B cell (primary cell): ENCODE results near the gene TRPV6. TPM values are rescaled to one million over a fixed set of nuclear protein-coding genes. Genes with fewer than 3 reads are reported as not detected.

Experiments
- ATAC-seq: fragments of 200-7000 bp; cut with Tn5 transposase; one replicate; pipeline ENCODE4 v1.10.0; 2021; ENCODE audit warnings: low read depth, mild to moderate bottlenecking, moderate number of reproducible peaks, moderate library complexity
- CTCF ChIA-PET: fragments of 350-600 bp; sonication (Branson Sonifier 250); formaldehyde crosslinking; loops from one replicate; lab custom pipeline; 2021; ENCODE audit warnings: antibody characterized with exemption, inconsistent platforms; lab: Charles Lee
- POLR2A ChIA-PET: fragments of 350-600 bp; sonication (Branson Sonifier 250); formaldehyde crosslinking; loops from one replicate; lab custom pipeline; 2021; ENCODE audit warnings: antibody characterized with exemption; lab: Charles Lee
- DNase-seq: peaks from one replicate; pipeline ENCODE4 v3.0.0; 2013
- H2AFZ ChIP-seq: 2 replicates; pipeline ENCODE4 v1.6.1; 2012; ENCODE audit warnings: mild to moderate bottlenecking, low read depth, low read length; ENCODE audit not compliant: insufficient read depth, poor library complexity, severe bottlenecking
- H3K27ac ChIP-seq, 2 donors: 1 replicate in 1 of 2; 2 replicates in 1 of 2; pipeline ENCODE4 v1.5.1; 2012 to 2013; ENCODE audit warnings: low read length in 2 of 2, mild to moderate bottlenecking in 2 of 2, moderate library complexity in 1 of 2
- H3K27me3 ChIP-seq, 4 experiments: fragments of 200-600 bp in 1 of 4; sonication (generic) in 1 of 4; replicated peaks in 1 of 4; 1 replicate in 2 of 4; 2 replicates in 2 of 4; pipeline versions ENCODE4 v1.6.1 to v1.7.0; 2013 to 2016; ENCODE audit warnings: low read length in 3 of 4, mild to moderate bottlenecking in 2 of 4, mixed read lengths in 1 of 4, moderate library complexity in 1 of 4; ENCODE audit not compliant: insufficient read depth in 4 of 4, control insufficient read depth in 3 of 4; ENCODE audit errors: control extremely low read depth in 1 of 4
- H3K36me3 ChIP-seq, 2 experiments: replicated peaks in 1 of 2; 1 replicate in 1 of 2; 2 replicates in 1 of 2; pipeline versions ENCODE4 v1.6.1 to v1.7.1; 2013; ENCODE audit warnings: low read length in 1 of 2; ENCODE audit not compliant: insufficient read depth in 2 of 2, control insufficient read depth in 1 of 2; ENCODE audit errors: control extremely low read depth in 1 of 2, extremely low read depth in 1 of 2
- H3K4me1 ChIP-seq, 2 donors: fragments of 200-600 bp in 1 of 2; sonication (generic) in 1 of 2; 1 replicate in 1 of 2; 2 replicates in 1 of 2; pipeline versions ENCODE4 v1.5.1 to v1.6.1; 2013 to 2017; ENCODE audit warnings: low read length in 2 of 2; ENCODE audit not compliant: control insufficient read depth in 2 of 2, insufficient read depth in 2 of 2
- H3K4me2 ChIP-seq: replicated peaks from 2 replicates; pipeline ENCODE3; 2012; ENCODE audit warnings: mild to moderate bottlenecking, low read depth, low read length; ENCODE audit not compliant: poor library complexity, severe bottlenecking
- H3K4me3 ChIP-seq, 5 experiments: fragments of 200-600 bp in 1 of 5; sonication (generic) in 1 of 5; 1 replicate in 3 of 5; 2 replicates in 2 of 5; pipeline versions ENCODE4 v1.5.1 to v1.7.0; 2011 to 2016; ENCODE audit warnings: low read length in 4 of 5, mild to moderate bottlenecking in 4 of 5, low read depth in 2 of 5, control low read depth in 1 of 5, moderate library complexity in 1 of 5; ENCODE audit not compliant: insufficient read depth in 1 of 5; ENCODE audit errors: control extremely low read depth in 1 of 5, extremely low read depth in 1 of 5
- H3K79me2 ChIP-seq: fragments of 200-600 bp; sonication (generic); one replicate; pipeline ENCODE4 v1.6.0; 2016; ENCODE audit warnings: low read length; ENCODE audit not compliant: control insufficient read depth, insufficient read depth
- H3K9ac ChIP-seq: fragments of 200-600 bp; sonication (generic); 2 replicates; pipeline ENCODE4 v1.6.1; 2017; ENCODE audit warnings: mild to moderate bottlenecking, low read length, moderate library complexity
- H3K9me3 ChIP-seq, 3 donors: one replicate each; pipeline versions ENCODE4 v1.6.1 to v1.7.1; 2013; ENCODE audit warnings: low read length in 2 of 3; ENCODE audit not compliant: control insufficient read depth in 2 of 3, insufficient read depth in 1 of 3; ENCODE audit errors: control extremely low read depth in 1 of 3
- H4K20me1 ChIP-seq: 2 replicates; pipeline ENCODE4 v1.6.0; 2012; ENCODE audit warnings: mild to moderate bottlenecking, low read length; ENCODE audit not compliant: insufficient read depth, control insufficient read depth, poor library complexity, severe bottlenecking
- H3K27ac Mint-ChIP-seq: one replicate; pipeline ENCODE4 v1.8.0; 2021; ENCODE audit warnings: mixed read lengths
- H3K27me3 Mint-ChIP-seq: one replicate; pipeline ENCODE4 v1.8.0; 2021; ENCODE audit warnings: mixed read lengths
- H3K4me1 Mint-ChIP-seq: one replicate; pipeline ENCODE4 v1.8.0; 2021; ENCODE audit warnings: mixed read lengths
- H3K4me3 Mint-ChIP-seq: one replicate; pipeline ENCODE4 v1.8.0; 2021; ENCODE audit warnings: mixed read lengths
- H3K9me3 Mint-ChIP-seq: one replicate; pipeline ENCODE4 v1.8.0; 2022; ENCODE audit warnings: mixed read lengths; ENCODE audit not compliant: insufficient read depth
- CTCF ChIP-seq: fragments of 200-600 bp; IDR thresholded peaks from one replicate; pipeline ENCODE4 v1.8.0; 2022; ENCODE audit warnings: antibody characterized with exemption, mild to moderate bottlenecking
- EZH2 ChIP-seq: IDR thresholded peaks from 2 replicates; pipeline ENCODE4 v1.6.1; 2012; ENCODE audit warnings: borderline replicate concordance, low read depth, mild to moderate bottlenecking, moderate library complexity, low read length; ENCODE audit not compliant: insufficient read depth, poor library complexity, severe bottlenecking
- WGBS: methylation state at CpG from one replicate; pipeline ENCODE4 v1.1.5; 2013; ENCODE audit warnings: missing lambda C conversion rate; ENCODE audit not compliant: insufficient coverage; 5-methylcytosine and 5-hydroxymethylcytosine counted together
- intact Hi-C: fragments of 100-400 bp; cut with micrococcal nuclease; formaldehyde crosslinking; loops from one replicate; pipeline ENCODE4 v1.10.0; 2022
- polyA plus RNA-seq: library from polyadenylated mRNA; depleted of rRNA; stranded (reverse); fragments of >200 nt; gene quantifications from 2 replicates; pipeline ENCODE4 v1.2.3, GENCODE V29; 2012
- total RNA-seq, 2 donors: library from RNA; stranded (reverse); fragments of 120-200 nt in 1 of 2; gene quantifications; 1 replicate in 1 of 2; 2 replicates in 1 of 2; pipeline versions ENCODE4 v1.2.3 to v1.2.4, GENCODE V29; 2013 to 2022

The TRPV6 gene
- total and polyA plus RNA-seq, 2 donors (not counting 1 experiment from before 2014, with no cell fraction given): not detected

DNA sequence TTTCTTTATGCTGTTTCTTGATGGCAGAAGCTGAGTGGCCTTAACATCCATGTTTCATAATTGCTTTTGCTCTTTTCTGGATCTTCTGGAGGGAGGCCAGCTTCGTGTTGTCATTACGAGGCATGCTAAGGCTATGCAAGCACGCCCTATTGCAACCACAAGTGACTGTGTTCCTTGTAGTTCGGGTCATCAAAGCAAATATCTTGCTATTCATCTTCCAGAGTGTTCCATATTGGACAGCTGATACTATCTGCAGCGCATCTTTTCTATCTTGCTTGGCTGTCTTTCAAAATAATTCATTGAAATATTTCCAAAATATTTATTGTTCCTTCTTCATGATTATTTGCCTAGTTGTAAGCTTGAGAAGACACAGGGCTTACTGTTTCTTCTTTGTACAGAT lies 25.7 kb downstream of the TRPV6 start:
- H3K4me2 ChIP-seq: no peak overlapping the region
- H3K27ac Mint-ChIP-seq: no peak overlapping the region
- no peaks in the 10 kb centered on the region for H3K9me3 ChIP-seq
- no peaks in the 10 kb centered on the region for H3K9me3 Mint-ChIP-seq
- H2AFZ ChIP-seq: no peak overlapping the region
- H3K4me1 Mint-ChIP-seq: peaks cover 22% of the 10 kb centered on the region
- H3K4me3 ChIP-seq: no peak overlapping the region
- no peak overlapping the region for H3K27ac ChIP-seq
- ChIA-PET POLR2A (interaction anchor here (0.6 kb wide), 1 partner anchor 75 kb away, joined by 4 read pairs; no protein-coding TSS in a partner anchor), CTCF (interaction anchor here (0.8 to 1.6 kb wide), 3 partner anchors 8 to 206 kb away, joined by 3 to 5 read pairs (median 3); no protein-coding TSS in a partner anchor)
- no peaks in the 10 kb centered on the region for H3K79me2 ChIP-seq
- WGBS: 94% methylated on average over 4 of the region's 5 CpGs
- H3K4me3 Mint-ChIP-seq: no peak overlapping the region
- H3K36me3 ChIP-seq: peaks cover 3 to 35% of the 10 kb centered on the region in 2 experiments
- H3K27me3 ChIP-seq: no peaks in the 10 kb centered on the region
- no peak for DNase-seq
- no peak for ATAC-seq
- intact Hi-C loops: no loop called here
- H4K20me1 ChIP-seq: peaks cover 5% of the 10 kb centered on the region
- H3K4me1 ChIP-seq: peaks cover 8 to 17% of the 10 kb centered on the region in 2 donors
- no peaks in the 10 kb centered on the region for H3K27me3 Mint-ChIP-seq
- TF ChIP-seq EZH2 (no peak), CTCF (no peak)
- H3K9ac ChIP-seq: no peak overlapping the region

DNA sequence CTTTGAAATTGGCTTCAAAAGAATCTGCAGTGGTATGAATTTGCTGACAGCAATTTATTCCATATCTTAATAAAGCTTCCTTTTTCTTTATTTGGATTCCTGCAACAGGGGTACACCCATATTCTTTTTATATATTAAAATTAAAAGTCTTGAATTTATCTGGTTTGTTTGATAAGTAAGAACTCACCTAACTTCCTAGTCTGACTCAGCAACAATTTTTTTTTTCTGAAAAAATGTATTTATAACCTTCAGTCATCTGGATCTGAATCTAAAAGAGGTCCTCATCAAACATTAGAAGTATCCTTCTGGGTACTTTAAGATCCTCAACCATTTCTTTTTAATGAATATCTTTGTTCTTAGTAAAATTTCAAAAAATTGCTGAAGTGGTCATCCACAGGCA lies 26.1 kb downstream of the TRPV6 start:
- Histone ChIP-seq H3K4me2 (no peak overlapping the region), H4K20me1 (peaks cover 5% of the 10 kb centered on the region), H3K4me3 (no peak overlapping the region), H3K79me2 (no peaks in the 10 kb centered on the region), H3K9me3 (no peaks in the 10 kb centered on the region), H2AFZ (no peak overlapping the region), H3K27ac (no peak overlapping the region), H3K4me1 (peaks cover 8 to 17% of the 10 kb centered on the region in 2 donors), H3K9ac (no peak overlapping the region), H3K36me3 (peaks cover 3 to 32% of the 10 kb centered on the region in 2 experiments), H3K27me3 (no peaks in the 10 kb centered on the region)
- CTCF ChIA-PET: interaction anchor here (0.8 to 1.6 kb wide), 3 partner anchors 9 to 205 kb away, joined by 3 to 5 read pairs (median 3); no protein-coding TSS in a partner anchor
- Mint-ChIP-seq H3K9me3 (no peaks in the 10 kb centered on the region), H3K27ac (no peak overlapping the region), H3K4me1 (peaks cover 22% of the 10 kb centered on the region), H3K4me3 (no peak overlapping the region), H3K27me3 (no peaks in the 10 kb centered on the region)
- DNase-seq: no peak
- ATAC-seq: no peak
- POLR2A ChIA-PET: no interaction called here
- TF ChIP-seq CTCF (no peak), EZH2 (no peak)
- intact Hi-C loops: no loop called here
